ENCODE measurements around the gene PDSS2. TPM values are rescaled to one million over a fixed set of nuclear protein-coding genes. Genes with fewer than 3 reads are reported as not detected.

Gene PDSS2
- total RNA-seq, 1 experiment from 2014 or later: 12.1 TPM

- H4K8ac ChIP-seq (replicated peaks; ENCODE audit: insufficient read length, low read depth, low read length): no peak within 1 kb of the TSS
- Mint-ChIP-seq H3K27me3 (ENCODE audit: low read depth) (peaks cover 41% of the 10 kb centered on the region), H3K9me3 (no peaks in the 10 kb centered on the region; a peak in 1 of 5 replicates), H3K4me1 (peaks cover 12 to 16% of the 10 kb centered on the region in 2 experiments), H3K4me3 (peak within 1 kb of the TSS; percentile 88 to 97), H3K27ac (no peak within 1 kb of the TSS; a peak in 1 of 7 replicates), H3K36me3 (ENCODE audit: insufficient read depth in 1 of 3, low read depth in 3 of 3) (no peaks in the 10 kb centered on the region)
- H2BK20ac ChIP-seq (ENCODE audit: low read depth, low read length, poor library complexity, severe bottlenecking): no peak within 1 kb of the TSS
- no peaks in the 10 kb centered on the region for H3K79me1 ChIP-seq (ENCODE audit: insufficient read depth, low read depth, low read length, poor library complexity, severe bottlenecking)
- no peak within 1 kb of the TSS for H3K27ac ChIP-seq (ENCODE audit: insufficient read length, low read depth, low read length)
- H3T11ph ChIP-seq (ENCODE audit: low read length): no peak within 1 kb of the TSS
- H3K27me3 ChIP-seq (ENCODE audit: insufficient read depth, low read length): peaks cover 23% of the 10 kb centered on the region
- TF ChIP-seq, protein P1, sequence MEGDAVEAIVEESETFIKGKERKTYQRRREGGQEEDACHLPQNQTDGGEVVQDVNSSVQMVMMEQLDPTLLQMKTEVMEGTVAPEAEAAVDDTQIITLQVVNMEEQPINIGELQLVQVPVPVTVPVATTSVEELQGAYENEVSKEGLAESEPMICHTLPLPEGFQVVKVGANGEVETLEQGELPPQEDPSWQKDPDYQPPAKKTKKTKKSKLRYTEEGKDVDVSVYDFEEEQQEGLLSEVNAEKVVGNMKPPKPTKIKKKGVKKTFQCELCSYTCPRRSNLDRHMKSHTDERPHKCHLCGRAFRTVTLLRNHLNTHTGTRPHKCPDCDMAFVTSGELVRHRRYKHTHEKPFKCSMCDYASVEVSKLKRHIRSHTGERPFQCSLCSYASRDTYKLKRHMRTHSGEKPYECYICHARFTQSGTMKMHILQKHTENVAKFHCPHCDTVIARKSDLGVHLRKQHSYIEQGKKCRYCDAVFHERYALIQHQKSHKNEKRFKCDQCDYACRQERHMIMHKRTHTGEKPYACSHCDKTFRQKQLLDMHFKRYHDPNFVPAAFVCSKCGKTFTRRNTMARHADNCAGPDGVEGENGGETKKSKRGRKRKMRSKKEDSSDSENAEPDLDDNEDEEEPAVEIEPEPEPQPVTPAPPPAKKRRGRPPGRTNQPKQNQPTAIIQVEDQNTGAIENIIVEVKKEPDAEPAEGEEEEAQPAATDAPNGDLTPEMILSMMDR (conservative IDR thresholded peaks at IDR 0.05): no peak
- peaks cover 36% of the 10 kb centered on the region for H3K23me2 ChIP-seq (ENCODE audit: insufficient read length, low read depth, low read length, poor library complexity, severe bottlenecking)
- no peak within 1 kb of the TSS for H2BK12ac ChIP-seq (ENCODE audit: insufficient read length, low read depth, low read length)
- H2BK15ac ChIP-seq (ENCODE audit: low read depth, low read length): no peak within 1 kb of the TSS; the same call in 1 of the 2 replicates
- no peaks in the 10 kb centered on the region for H4K20me1 ChIP-seq (ENCODE audit: control insufficient read depth, insufficient read depth, insufficient read length)
- H3K18ac ChIP-seq (ENCODE audit: insufficient read length, low read depth, low read length): no peak within 1 kb of the TSS
- H2BK5ac ChIP-seq (ENCODE audit: insufficient read length, low read length): no peak within 1 kb of the TSS
- no peak within 1 kb of the TSS for H3K4ac ChIP-seq (ENCODE audit: low read depth, low read length)
- no peaks in the 10 kb centered on the region for H3K79me2 ChIP-seq (ENCODE audit: insufficient read depth, low read length)
- no peak within 1 kb of the TSS for H3K9ac ChIP-seq (ENCODE audit: extremely low read depth, insufficient read length, low read length)
- H3K14ac ChIP-seq (ENCODE audit: insufficient read depth, low read length): no peak within 1 kb of the TSS
- no peak within 1 kb of the TSS for H2AK5ac ChIP-seq (ENCODE audit: insufficient read length, low read length)
- no peak within 1 kb of the TSS for H4K91ac ChIP-seq (ENCODE audit: insufficient read length, low read depth, low read length)
- H3K4me1 ChIP-seq (ENCODE audit: insufficient read depth, low read length): peaks cover 6% of the 10 kb centered on the region
- no peak within 1 kb of the TSS for H4K5ac ChIP-seq (ENCODE audit: insufficient read length, low read depth, low read length)
- no peak within 1 kb of the TSS for H3K23ac ChIP-seq (ENCODE audit: insufficient read length, low read depth, low read length)
- peak within 1 kb of the TSS; percentile 98 for H3K4me2 ChIP-seq (ENCODE audit: insufficient read depth, insufficient read length, low read length)
- H3K56ac ChIP-seq (ENCODE audit: insufficient read length, low read depth, low read length): no peak within 1 kb of the TSS
- no CpG with 5 or more reads among the region's 130 CpGs for WGBS (ENCODE audit: extremely low coverage, insufficient read length, low lambda C conversion rate)
- H2BK120ac ChIP-seq (ENCODE audit: low read depth, low read length, poor library complexity, severe bottlenecking): no peak within 1 kb of the TSS
- H3K9me3 ChIP-seq (ENCODE audit: control insufficient read depth, low read depth, low read length): no peaks in the 10 kb centered on the region
- DNase-seq: peak; percentile 62
- no peak within 1 kb of the TSS for H2AFZ ChIP-seq (ENCODE audit: low read length)
Observed at GRCh38 chr6:107489636-107490565, 30.5 kb upstream of the PDSS2 start, which contains the start of gene SOBP. TSS of gene SOBP (plus strand) at chr6:107490117. CDS start at chr6:107490617, 500 bp downstream.
